HL-60 (cell line): ENCODE results near the gene EPN3.

Source experiments
- GABPA ChIP-seq: IDR thresholded peaks from 2 replicates; pipeline ENCODE4 v1.6.1; 2012; ENCODE audit warnings: low read depth
- POLR2AphosphoS5 ChIP-seq: IDR thresholded peaks from 2 replicates; pipeline ENCODE4 v1.6.1; 2012; ENCODE audit warnings: low read depth
- TF ChIP-seq, protein P1 (sequence below): IDR thresholded peaks from one replicate; pipeline ENCODE4 v1.5.1; 2011; ENCODE audit warnings: low read length, control low read depth, inconsistent platforms; ENCODE audit not compliant: insufficient read depth
- TF ChIP-seq, protein P2 (sequence below): IDR thresholded peaks from 2 replicates; pipeline ENCODE4 v1.6.1; 2012; ENCODE audit warnings: low read depth; ENCODE audit not compliant: insufficient replicate concordance

DNA sequence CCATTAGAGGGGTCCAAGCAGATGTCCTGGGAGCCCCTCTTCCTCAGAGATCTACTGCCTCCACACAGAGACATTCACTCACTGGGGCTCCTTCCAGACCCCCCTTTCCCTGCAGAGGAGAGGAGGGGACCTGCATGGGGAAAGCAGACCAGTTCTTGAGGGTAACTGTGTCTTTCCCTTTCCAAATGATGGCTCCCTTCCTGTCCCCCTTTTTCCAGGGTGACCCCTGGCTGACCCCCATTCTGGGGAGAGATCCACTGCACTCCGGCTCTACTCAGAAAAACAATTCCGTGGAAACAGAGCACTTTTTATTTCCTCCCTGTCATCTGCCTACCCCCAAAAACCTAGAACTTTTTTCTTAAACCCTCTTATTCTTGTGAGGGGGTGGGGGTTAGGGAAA, 34.4 kb downstream of the EPN3 start:
- TF ChIP-seq, protein P1, sequence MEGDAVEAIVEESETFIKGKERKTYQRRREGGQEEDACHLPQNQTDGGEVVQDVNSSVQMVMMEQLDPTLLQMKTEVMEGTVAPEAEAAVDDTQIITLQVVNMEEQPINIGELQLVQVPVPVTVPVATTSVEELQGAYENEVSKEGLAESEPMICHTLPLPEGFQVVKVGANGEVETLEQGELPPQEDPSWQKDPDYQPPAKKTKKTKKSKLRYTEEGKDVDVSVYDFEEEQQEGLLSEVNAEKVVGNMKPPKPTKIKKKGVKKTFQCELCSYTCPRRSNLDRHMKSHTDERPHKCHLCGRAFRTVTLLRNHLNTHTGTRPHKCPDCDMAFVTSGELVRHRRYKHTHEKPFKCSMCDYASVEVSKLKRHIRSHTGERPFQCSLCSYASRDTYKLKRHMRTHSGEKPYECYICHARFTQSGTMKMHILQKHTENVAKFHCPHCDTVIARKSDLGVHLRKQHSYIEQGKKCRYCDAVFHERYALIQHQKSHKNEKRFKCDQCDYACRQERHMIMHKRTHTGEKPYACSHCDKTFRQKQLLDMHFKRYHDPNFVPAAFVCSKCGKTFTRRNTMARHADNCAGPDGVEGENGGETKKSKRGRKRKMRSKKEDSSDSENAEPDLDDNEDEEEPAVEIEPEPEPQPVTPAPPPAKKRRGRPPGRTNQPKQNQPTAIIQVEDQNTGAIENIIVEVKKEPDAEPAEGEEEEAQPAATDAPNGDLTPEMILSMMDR = no peak
- TF ChIP-seq POLR2AphosphoS5 (no peak), GABPA (no peak)
- TF ChIP-seq, protein P2, sequence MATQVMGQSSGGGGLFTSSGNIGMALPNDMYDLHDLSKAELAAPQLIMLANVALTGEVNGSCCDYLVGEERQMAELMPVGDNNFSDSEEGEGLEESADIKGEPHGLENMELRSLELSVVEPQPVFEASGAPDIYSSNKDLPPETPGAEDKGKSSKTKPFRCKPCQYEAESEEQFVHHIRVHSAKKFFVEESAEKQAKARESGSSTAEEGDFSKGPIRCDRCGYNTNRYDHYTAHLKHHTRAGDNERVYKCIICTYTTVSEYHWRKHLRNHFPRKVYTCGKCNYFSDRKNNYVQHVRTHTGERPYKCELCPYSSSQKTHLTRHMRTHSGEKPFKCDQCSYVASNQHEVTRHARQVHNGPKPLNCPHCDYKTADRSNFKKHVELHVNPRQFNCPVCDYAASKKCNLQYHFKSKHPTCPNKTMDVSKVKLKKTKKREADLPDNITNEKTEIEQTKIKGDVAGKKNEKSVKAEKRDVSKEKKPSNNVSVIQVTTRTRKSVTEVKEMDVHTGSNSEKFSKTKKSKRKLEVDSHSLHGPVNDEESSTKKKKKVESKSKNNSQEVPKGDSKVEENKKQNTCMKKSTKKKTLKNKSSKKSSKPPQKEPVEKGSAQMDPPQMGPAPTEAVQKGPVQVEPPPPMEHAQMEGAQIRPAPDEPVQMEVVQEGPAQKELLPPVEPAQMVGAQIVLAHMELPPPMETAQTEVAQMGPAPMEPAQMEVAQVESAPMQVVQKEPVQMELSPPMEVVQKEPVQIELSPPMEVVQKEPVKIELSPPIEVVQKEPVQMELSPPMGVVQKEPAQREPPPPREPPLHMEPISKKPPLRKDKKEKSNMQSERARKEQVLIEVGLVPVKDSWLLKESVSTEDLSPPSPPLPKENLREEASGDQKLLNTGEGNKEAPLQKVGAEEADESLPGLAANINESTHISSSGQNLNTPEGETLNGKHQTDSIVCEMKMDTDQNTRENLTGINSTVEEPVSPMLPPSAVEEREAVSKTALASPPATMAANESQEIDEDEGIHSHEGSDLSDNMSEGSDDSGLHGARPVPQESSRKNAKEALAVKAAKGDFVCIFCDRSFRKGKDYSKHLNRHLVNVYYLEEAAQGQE = no peak
